Psoas muscle (tissue), 8 donors: ENCODE measurements around the gene DHDDS. TPM values are rescaled to one million over a fixed set of nuclear protein-coding genes. Genes with fewer than 3 reads are reported as not detected.

ENCODE experiments used
- ATAC-seq, 4 donors: fragments of 200-7000 bp; cut with Tn5 transposase; one replicate each; pipeline ENCODE4 v1.9.1; 2020; ENCODE audit warnings: moderate library complexity in 3 of 4, mild to moderate bottlenecking in 2 of 4
- DNase-seq, 2 donors: peaks; one replicate each; pipeline ENCODE4 v3.0.0-alpha.2; 2020
- H3K27ac ChIP-seq: fragments of 200-600 bp; one replicate; pipeline ENCODE4 v1.8.0; 2022
- H3K27me3 ChIP-seq, 3 donors: fragments of 200-600 bp in 1 of 3; one replicate each; pipeline versions ENCODE4 v1.6.1 to v1.8.0; 2013 to 2022; ENCODE audit warnings: low read length in 2 of 3, mild to moderate bottlenecking in 2 of 3, moderate library complexity in 1 of 3; ENCODE audit not compliant: insufficient read depth in 3 of 3
- H3K36me3 ChIP-seq, 2 donors: fragments of 200-600 bp in 1 of 2; one replicate each; pipeline versions ENCODE4 v1.6.1 to v1.8.0; 2013 to 2022; ENCODE audit warnings: low read depth in 1 of 2, mild to moderate bottlenecking in 1 of 2, moderate library complexity in 1 of 2; ENCODE audit not compliant: insufficient read depth in 1 of 2
- H3K4me1 ChIP-seq: fragments of 200-600 bp; one replicate; pipeline ENCODE4 v1.8.0; 2022
- H3K4me3 ChIP-seq: fragments of 200-600 bp; one replicate; pipeline ENCODE4 v1.8.0; 2022; ENCODE audit warnings: mild to moderate bottlenecking
- H3K9me3 ChIP-seq: fragments of 200-600 bp; one replicate; pipeline ENCODE4 v1.8.0; 2022
- CTCF ChIP-seq: fragments of 200-600 bp; IDR thresholded peaks from one replicate; pipeline ENCODE4 v1.8.0; 2022; ENCODE audit warnings: antibody characterized with exemption
- WGBS, 3 donors: extraction: QIAGEN DNeasy Blood & Tissue Kit; methylation state at CpG; one replicate each; pipeline versions ENCODE4 v1.1.6 to v1.1.7; 2013; 5-methylcytosine and 5-hydroxymethylcytosine counted together
- intact Hi-C, 2 donors: fragments of 100-400 bp; cut with DNase I; formaldehyde crosslinking; loops; one replicate each; pipeline versions ENCODE4 v1.11.0 to v1.14.2; 2022
- polyA plus RNA-seq, 3 donors: library from polyadenylated mRNA; stranded (reverse); fragments of 200-250 nt; gene quantifications; one replicate each; pipeline ENCODE4 v1.2.3, GENCODE V29; 2013
- total RNA-seq, 4 donors: library from RNA; stranded (reverse); fragmentation: NEBNext Ultra II Directional in 2 of 4; extraction: Animal tissue kit (Norgen Biotek cat#: 25700) in 2 of 4; gene quantifications; one replicate each; pipeline versions ENCODE4 v1.2.1 to v1.2.4, GENCODE V29; 2021 to 2023
- donor health status: healthy with polysubstance abuse.
- donor health status: DM: no; HTN: no; CAD: no; lungs with moderate emphysema.
- donor health status: Bipolar disorder and iron deficiency.
- donor health status: healthy.
- donor health status: DM: yes; HTN: yes; CAD: no.
- donor health status: DM: no; HTN: no; CAD: no.
- donor health status: DM: no; HTN: no; CAD: no.
- donor health status: DM: yes; HTN: yes; CAD: no.

Gene DHDDS
- total and polyA plus RNA-seq, 7 donors, result 14.1 to 40.6 (median 23.3) TPM

DNA sequence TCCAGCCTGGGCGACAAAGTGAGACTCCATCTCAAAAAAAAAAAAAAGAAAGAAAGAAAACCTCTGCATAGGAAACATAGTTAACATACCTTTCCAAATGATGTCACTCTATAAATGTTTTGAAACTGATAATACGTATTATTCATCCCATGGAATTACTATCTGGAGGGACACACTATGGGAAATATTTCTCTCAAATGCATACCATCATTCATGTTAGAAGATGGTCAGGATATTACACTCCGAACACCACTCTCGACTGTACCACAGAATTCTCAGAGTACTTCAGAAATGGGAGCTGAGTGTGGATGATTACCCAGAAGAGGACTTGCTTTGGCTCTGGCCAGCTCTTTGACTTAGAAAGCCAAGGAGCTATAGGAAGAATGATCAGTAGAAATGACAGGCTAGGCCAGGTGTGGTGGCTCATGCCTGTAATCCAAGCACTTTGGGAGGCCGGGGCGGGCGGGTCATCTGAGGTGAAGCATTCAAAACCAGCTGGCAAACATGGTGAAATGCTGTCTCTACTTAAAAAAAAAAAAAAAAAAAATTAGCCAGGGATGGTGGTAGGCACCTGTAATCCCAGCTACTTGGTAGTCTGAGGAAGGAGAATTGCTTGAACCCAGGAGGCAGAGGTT, 26.7 kb upstream of the DHDDS start:
- no peaks in the 10 kb centered on the region for H3K9me3 ChIP-seq
- DNase-seq, result no peak
- no peaks in the 10 kb centered on the region for H3K4me1 ChIP-seq
- H3K27me3 ChIP-seq, result peaks cover 4 to 25% (median 6%) of the 10 kb centered on the region in 3 donors
- no peak for TF ChIP-seq CTCF
- H3K36me3 ChIP-seq, result no peaks in the 10 kb centered on the region
- intact Hi-C loops, result no loop called here
- no peak overlapping the region for H3K27ac ChIP-seq
- no peak overlapping the region for H3K4me3 ChIP-seq
- 70 to 80% (median 72%) methylated on average over 6 to 7 of the region's 7 CpGs for WGBS, 3 donors
- ATAC-seq, result no peak

DNA sequence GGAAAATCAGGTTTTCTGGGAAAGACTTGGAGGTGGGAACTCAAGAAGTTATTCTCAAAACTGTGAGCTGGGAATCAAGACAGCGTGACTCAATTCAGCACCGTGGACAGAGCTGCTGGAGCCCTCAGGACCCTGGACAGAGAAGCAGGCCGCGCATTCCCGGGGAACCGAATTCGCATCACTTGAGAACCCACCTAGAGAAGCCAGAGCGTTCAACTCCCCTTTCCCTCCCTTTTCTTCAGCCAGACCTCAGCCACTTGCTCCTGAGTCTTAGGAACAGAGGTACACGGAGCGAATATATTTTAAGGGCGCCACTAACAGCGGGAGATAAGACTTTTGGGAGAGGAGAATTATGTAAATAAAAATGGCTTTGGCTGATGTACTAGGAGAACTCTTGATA, 23.5 kb upstream of the DHDDS start:
- peak; percentile 70 to 84 for DNase-seq
- TF ChIP-seq CTCF, result no peak
- Histone ChIP-seq H3K4me3 (no peak overlapping the region), H3K27ac (no peak overlapping the region), H3K9me3 (no peaks in the 10 kb centered on the region), H3K36me3 (no peaks in the 10 kb centered on the region), H3K4me1 (no peaks in the 10 kb centered on the region), H3K27me3 (peaks cover 0 to 47% (median 28%) of the 10 kb centered on the region in 3 donors)
- peak in 3 of 4 donors; percentile 82 to 86 (median 84) for ATAC-seq
- intact Hi-C loops, result no loop called here
- WGBS, 3 donors, result 0 to 1% (median 1%) methylated on average over 12 of the region's 12 CpGs

- peaks cover 0 to 54% (median 31%) of the 10 kb centered on the region in 3 donors for H3K27me3 ChIP-seq
- intact Hi-C loops, result no loop called here
- H3K4me1 ChIP-seq, result no peaks in the 10 kb centered on the region
- H3K9me3 ChIP-seq, result no peaks in the 10 kb centered on the region
- ATAC-seq (no peak), DNase-seq (no peak)
- no peak for TF ChIP-seq CTCF
- no peak overlapping the region for H3K4me3 ChIP-seq
- WGBS, 3 donors, result 1 to 3% (median 2%) methylated on average over 16 of the region's 16 CpGs
- H3K27ac ChIP-seq, result no peak overlapping the region
- H3K36me3 ChIP-seq, result no peaks in the 10 kb centered on the region
These were observed 22.8 kb upstream of the DHDDS start for GRCh38 chr1:26409191-26409807.

DNA sequence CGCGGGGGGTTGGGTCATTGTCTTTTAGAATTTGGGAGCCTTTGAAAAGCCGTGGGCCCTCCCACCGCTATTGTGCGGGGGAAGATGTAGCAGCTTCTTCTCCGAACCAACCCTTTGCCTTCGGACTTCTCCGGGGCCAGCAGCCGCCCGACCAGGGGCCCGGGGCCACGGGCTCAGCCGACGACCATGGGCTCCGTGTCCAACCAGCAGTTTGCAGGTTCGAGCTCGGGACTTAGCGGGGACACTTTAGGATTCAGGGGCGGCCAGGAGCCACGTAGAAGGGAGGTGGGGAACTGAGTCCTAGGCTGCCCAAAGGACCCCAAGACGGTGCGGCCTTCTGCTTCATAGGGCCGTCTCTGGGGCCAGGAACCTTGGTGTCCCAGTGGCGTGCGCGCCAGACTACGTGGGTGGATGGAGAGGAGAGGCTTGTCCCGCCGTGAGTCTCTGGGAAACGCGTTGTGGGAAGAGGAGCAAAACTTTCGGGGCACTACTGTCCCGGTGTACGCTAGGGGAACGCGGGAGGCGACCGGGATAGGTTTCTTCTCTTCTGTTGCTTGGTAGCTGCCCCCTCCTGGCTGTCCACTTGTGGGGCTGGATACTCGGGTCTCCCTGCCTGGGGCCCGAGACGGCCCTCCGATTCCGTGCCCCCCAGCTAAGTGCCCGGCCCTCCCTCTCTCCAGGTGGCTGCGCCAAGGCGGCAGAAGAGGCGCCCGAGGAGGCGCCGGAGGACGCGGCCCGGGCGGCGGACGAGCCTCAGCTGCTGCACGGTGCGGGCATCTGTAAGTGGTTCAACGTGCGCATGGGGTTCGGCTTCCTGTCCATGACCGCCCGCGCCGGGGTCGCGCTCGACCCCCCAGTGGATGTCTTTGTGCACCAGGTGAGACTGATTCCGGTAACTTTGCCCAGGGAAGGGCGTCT, 21.2 kb upstream of the DHDDS start, which contains the start of gene LIN28A:
Gene LIN28A (plus strand): TSS at position 112 of the 918 bp plus-strand sequence. CDS start 75 bp downstream, at position 187.
- no peaks in the 10 kb centered on the region for H3K36me3 ChIP-seq
- no peak for ATAC-seq

More for the DNA sequence above, 21.2 kb upstream of the DHDDS start, which contains the start of gene LIN28A:
- Histone ChIP-seq H3K27ac (no peak within 1 kb of the TSS), H3K4me1 (no peaks in the 10 kb centered on the region), H3K27me3 (peaks cover 0 to 66% (median 29%) of the 10 kb centered on the region in 3 donors), H3K4me3 (no peak within 1 kb of the TSS), H3K9me3 (no peaks in the 10 kb centered on the region)
- intact Hi-C loops, result no loop called here
- no peak for DNase-seq
- TF ChIP-seq CTCF, result no peak
- WGBS, 3 donors, result 1 to 2% (median 1%) methylated on average over 66 to 70 of the region's 70 CpGs
